DOHH2 (cell line): ENCODE measurements around the gene PSMD9.

ENCODE experiments used
- EZH2phosphoT487 ChIP-seq: fragments of 200-600 bp; sonication (generic); IDR thresholded peaks from 2 replicates; pipeline ENCODE4 v1.6.1; 2017; ENCODE audit warnings: borderline replicate concordance, mild to moderate bottlenecking, antibody characterized with exemption, low read length, moderate library complexity, mixed read lengths
- TF ChIP-seq, protein P1 (sequence below): fragments of 200-600 bp; sonication (generic); IDR thresholded peaks from one replicate; pipeline ENCODE4 v1.5.1; 2014; ENCODE audit warnings: antibody characterized with exemption, mild to moderate bottlenecking, low read depth, low read length; ENCODE audit not compliant: poor library complexity, severe bottlenecking

DNA sequence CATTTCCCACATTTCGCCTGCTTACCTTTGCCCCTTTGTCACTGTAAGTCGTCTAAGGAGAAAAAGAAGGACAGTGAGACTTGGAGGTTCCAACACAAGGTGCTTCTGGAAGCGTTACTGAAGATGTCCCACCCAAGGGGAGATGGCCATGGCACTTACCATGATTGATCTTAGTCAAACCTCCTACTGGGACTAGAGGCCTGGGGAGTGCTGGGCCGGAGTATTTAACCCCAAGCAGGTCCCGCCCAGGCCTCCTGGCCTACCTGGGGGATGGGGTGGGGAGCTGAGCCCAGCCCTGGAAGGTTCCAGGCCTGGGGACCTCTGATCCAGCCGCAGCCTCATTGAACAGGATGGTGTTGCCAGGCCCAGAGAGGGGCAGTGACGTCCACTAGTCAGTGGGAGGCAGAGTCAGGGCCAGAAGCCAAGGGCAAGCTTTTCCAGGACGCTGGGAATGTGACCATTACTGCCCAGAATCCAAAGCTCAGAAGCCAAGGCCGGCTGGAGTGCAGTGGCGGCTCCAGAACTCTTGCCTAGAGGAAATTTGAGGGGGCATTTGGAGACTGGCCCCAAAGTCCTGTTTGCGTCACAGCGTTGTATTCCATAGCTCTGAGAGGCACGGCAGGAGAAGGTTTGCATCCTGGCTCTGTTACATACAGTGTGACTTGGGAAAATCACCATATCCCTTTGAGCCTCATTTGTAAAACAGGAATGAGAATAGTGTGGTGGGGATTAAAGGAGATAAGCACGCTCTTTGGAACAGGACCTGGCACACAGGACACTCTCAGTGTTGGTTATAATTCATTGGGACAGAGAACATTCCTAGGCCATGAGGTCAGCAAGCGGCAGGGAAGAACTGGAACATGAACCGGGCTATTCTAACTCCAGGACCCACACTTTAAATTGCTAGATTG lies 29.7 kb upstream of the PSMD9 start, which contains the start of gene HPD:
- TF ChIP-seq, protein P1, sequence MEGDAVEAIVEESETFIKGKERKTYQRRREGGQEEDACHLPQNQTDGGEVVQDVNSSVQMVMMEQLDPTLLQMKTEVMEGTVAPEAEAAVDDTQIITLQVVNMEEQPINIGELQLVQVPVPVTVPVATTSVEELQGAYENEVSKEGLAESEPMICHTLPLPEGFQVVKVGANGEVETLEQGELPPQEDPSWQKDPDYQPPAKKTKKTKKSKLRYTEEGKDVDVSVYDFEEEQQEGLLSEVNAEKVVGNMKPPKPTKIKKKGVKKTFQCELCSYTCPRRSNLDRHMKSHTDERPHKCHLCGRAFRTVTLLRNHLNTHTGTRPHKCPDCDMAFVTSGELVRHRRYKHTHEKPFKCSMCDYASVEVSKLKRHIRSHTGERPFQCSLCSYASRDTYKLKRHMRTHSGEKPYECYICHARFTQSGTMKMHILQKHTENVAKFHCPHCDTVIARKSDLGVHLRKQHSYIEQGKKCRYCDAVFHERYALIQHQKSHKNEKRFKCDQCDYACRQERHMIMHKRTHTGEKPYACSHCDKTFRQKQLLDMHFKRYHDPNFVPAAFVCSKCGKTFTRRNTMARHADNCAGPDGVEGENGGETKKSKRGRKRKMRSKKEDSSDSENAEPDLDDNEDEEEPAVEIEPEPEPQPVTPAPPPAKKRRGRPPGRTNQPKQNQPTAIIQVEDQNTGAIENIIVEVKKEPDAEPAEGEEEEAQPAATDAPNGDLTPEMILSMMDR: no peak
- TF ChIP-seq EZH2phosphoT487: no peak
